Forelimb muscle (tissue), 1 donor: Measurements from ENCODE around the gene TCERG1. TPM values are rescaled to one million over a fixed set of nuclear protein-coding genes. Genes with fewer than 3 reads are reported as not detected.
"Not testable (repeated sequence)": the region's sequence is repeated elsewhere in the genome, so short reads cannot be mapped to it uniquely, and the experiment has no call there.

ENCODE experiments used
- DNase-seq: peaks from one replicate; pipeline ENCODE4 v3.0.0-alpha.2; 2013; ENCODE audit warnings: low read depth
- polyA plus RNA-seq: library from polyadenylated mRNA; unstranded; fragments of 120-200 nt; gene quantifications from one replicate; pipeline ENCODE4 v1.2.1, GENCODE V29; 2013; ENCODE audit not compliant: insufficient read length

The TCERG1 gene
- polyA plus RNA-seq, 1 donor = 65.9 TPM

DNA sequence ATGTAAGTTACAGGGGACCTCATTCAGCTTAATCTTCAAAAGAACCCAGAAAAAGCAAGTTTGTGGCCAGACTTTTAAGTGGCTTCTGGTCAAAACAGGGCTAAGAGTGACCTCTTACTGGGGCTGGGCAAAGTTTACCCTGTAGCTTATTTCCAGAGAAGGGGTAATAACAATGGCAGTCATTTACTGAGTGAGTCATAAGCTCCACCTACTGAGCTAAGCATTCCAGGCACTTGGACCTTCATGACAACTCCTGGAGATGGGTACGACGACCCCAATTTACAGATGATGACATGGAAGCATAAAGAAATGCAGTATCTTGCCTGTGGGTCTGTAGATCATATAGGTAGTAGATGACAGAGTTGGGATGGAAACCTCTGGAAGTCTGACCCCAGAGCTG, 73.6 kb downstream of the TCERG1 start:
- DNase-seq = no peak

DNA sequence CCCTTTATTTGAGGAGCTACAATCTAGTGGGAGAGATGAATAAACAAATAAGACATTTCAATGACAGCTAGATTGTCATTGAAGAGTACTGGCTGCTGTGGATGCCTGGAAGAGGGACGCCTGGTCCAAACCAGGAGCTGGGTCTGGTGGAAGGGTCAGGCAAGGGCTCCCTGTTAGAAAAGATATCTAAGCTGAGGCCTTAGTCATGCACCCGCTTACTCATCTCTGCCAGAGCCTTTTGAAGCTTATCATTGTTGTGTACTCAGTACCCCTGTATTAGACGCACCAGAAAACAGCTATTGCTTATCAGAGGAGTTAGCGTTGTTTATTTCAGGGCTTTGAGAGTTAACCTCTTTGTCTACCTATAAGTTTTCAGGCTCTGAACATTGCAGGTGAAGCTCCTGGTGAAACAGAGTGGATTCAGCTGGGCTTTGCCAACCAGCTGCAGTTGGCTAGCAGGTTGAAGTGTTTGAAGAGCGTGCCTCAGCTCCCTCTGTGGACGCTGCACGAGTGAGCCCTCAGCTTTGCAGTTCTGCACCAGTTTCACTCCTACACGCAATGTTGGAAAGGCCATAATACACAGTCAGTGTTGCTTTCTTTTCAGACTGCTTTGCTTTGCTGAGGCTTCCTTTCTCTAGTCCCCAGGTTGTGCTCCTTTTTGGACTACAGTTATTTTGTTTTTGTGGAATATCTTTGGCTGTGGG, 74.4 kb downstream of the TCERG1 start:
- no peak for DNase-seq

DNA sequence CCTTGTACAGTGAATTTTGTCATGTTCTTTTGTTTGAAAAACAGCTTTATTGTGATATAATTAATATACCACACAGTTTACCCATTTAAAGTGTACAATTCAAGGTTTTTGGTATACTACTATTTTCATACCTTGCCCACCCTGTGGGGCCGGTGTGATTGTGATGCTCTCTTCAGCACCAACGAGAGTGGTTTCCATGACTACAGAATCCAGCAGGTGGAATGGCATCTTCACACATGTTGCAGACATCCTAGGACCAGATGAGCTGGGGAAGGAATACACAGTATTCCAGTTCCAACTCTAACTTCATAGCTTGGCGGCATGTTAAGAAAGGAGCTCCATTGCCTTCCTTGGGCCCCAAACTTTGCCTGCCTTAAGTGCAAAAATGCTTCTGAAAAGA, 76.6 kb downstream of the TCERG1 start:
- DNase-seq = no peak

DNA sequence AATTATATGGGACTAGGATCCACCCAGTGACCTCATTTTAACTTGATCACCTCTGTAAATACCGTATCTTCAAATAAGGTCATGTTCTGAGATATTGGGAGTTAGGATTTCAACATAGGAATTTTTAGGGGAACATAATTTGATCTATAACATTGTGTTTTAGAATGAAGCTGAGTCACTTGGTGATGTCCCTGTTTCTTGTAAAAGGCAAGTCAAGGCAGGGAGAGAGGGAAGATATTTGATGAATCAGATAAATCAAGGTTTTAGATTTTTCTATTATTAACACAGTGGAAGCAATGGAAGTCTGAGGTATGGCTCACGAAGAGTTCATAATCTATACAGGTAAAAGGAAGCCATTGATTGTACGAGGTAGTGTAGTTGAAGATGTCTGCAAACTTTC, 80.7 kb downstream of the TCERG1 start:
- no peak for DNase-seq

DNA sequence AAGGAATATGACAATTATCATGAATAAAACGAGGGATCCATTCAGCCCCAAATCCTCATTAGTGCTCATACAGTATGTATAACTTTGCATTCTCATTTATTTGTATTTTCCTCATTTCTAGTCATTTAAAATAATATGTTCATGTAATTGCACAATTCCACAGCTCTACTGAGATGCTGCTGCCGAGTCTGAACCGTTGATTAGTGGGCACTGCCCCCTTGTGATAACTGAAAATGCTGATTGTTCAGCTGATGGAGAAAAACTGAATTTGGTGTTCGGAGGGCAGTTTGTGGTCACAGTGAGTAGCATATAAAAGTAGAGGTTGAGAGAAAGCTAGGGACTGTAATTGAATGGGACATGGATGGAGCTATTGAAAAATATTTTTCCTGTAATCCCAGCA, 81.1 kb downstream of the TCERG1 start:
- no peak for DNase-seq

DNA sequence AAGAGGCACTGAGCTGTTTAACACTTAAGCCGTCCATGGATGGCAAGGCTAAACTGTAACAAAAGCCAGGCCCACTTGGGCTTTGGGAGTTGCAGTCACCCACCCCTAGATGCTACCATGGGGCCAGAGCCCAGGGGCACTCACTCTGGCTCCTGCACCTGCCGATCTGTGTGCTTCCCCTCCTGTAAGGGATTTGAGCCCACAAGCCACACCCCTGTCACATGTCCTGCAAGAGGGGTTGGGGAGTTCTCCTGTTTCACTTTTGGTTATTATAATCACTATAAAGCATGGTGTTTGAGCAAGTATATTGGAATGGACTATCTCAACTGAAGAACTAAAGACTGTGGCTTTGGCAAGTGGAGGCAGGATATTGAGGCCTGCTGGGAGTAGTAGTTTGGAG, 82.9 kb downstream of the TCERG1 start:
- DNase-seq = no peak

DNA sequence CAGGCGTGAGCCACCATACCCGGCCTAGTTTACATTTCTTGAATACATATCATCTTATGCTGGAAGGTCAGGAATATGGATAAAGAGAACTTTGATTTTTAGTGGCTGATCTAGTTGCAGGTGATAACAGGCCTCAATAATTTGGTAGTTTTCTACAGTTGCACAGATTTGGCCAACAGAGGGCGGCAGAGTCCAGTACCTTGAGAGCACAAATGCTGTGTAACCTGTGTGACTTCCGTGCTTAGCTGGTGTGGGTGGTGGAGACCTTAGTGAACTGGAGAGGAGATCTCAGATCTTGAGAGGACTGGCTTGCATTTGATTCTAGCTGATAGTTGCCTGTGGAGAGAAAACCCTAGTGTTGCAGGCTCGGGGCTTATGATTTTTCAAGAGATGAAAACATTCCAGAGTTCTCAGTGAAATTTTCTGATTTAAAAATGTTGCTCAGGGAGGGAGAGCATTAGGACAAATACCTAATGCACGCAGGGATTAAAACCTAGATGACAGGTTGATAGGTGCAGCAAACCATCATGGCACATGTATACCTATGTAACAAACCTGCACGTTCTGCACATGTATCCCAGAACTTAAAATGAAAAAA, 86.2 kb downstream of the TCERG1 start:
- DNase-seq = peak; percentile 22

DNA sequence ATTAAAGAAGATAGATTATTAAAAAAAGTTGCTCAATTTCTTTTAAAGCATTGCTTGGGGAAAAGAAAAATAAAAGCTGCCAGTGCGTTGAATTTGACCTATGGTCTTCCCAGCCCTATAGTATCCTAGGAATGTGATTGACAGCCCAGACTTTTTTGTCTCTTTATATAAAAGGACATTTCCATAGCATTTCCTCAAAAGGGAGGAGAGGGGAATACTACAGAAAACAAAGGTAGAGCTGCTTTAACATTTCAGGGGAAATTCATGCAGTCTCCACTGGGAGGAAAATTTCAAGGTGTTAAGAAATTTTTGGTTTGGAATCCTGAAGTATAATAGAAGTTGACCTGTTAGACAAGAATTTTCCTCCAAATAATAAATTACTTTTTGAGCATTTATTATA, 86.7 kb downstream of the TCERG1 start:
- DNase-seq = no peak

DNA sequence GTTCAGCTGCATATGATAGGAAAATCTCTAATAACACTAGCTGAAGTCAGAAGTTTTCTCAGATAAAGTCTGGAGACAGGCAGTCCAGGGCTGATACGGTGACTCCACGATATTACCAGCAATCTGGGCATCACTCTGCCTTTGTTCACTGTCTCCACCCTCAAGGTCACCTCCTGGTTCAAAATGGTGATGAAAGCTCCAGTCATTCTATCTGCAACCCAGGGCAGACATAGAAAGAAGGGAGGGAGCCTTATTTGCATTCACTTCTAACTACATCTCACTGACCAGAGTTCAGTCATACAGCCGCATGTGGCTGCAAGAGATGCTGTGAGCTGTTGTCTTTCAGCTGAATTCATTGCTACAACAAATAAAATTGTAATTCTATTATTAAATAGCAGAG, 91.3 kb downstream of the TCERG1 start:
- no peak for DNase-seq

DNA sequence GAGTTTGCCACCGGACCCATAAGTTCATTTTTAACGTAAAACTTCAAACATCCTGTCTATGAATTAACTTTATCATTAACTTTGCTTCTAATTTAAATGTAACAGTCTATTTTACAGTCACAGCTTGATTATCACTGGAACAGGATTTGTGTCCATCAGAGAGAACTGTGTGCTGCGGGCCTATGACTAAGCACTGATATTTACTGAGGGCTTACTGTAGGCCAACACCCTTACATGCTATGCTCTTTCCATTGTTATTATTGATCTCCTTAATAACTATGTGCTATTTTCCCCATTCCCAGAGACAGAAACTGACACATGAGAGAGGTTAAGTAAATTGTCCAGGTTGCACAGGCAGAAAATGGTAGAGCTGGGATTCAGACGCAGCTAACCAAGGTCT, 92.8 kb downstream of the TCERG1 start:
- DNase-seq = no peak

DNA sequence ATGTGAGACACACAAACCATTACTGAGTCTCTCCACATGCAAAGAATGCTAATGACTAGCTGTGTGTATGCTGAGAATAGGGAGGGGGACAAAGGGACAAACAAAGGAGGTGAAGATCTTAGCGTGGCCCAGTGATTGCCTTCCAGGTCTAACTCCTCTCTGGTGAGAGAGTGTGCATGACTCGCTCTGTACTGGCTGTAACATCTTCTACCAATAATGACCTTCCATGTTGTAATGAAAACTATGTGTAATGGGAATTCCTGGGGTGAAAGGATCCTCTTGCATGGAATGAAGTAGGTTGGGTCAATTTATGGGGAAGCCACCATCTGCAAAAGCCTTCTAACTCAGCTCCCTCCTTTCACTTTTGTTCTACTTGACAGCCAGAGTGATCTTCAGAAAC, 93.3 kb downstream of the TCERG1 start:
- DNase-seq = no peak

DNA sequence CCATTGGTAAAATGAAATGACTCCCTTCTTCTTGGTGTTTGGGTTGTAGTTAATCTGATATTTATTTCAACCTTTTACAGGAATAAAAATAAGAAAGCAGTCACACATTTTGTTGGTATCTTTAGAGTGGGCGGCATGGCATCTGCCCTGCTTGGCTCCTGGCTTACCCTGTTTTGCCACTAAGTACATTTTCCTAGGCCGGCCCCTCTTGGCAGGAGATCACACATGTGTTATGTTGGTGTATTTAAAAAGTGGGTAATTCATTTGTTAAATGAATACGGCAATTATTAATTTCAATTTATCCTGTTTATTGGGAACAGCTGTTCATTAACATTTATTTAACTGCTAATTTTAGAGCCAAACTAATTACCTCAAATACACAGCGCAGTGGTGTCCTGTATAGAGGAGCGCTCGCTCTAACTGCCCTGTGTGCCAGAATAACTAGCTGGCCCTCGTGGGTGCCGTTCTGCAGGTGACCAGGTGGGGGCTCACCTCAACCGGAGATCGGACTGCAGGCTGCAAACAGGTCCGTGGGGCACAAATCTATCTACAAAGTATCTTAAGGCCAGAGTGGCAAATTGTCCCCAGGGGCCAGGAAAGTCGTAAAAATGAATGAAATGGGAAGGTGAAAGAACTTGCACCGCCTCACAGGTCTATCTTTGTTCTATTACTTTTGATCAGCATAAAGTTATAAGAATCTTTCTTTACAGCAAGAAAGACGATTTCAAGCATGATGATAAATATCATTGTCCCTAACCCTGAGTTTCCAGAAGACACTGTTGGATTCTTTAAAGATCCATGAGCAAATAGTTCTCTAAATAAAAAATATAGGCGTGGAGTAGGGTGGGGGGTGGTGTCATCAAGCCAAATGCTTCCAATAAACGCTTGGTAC, 95.1 kb downstream of the TCERG1 start:
- DNase-seq = no peak

DNA sequence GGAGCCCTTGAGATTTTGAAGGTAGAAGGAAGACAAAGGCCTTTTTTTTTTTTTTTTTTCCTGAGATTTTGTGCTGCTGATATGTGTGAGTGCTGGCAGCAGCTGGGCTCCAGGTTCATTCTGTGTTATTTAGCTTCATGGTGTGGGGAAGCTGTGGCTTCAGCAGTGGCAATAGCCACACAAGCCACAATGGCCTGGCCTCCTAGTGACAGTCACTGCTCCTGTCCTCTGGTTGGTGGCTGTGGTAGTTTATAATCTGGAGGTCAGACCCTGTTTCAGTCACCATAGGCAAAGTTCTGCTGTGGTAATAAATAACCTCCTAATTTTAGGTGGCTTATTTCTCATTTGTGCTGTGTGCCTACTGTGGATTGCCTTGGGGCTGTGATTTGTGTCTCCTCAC, 97.1 kb downstream of the TCERG1 start:
- no peak for DNase-seq

DNA sequence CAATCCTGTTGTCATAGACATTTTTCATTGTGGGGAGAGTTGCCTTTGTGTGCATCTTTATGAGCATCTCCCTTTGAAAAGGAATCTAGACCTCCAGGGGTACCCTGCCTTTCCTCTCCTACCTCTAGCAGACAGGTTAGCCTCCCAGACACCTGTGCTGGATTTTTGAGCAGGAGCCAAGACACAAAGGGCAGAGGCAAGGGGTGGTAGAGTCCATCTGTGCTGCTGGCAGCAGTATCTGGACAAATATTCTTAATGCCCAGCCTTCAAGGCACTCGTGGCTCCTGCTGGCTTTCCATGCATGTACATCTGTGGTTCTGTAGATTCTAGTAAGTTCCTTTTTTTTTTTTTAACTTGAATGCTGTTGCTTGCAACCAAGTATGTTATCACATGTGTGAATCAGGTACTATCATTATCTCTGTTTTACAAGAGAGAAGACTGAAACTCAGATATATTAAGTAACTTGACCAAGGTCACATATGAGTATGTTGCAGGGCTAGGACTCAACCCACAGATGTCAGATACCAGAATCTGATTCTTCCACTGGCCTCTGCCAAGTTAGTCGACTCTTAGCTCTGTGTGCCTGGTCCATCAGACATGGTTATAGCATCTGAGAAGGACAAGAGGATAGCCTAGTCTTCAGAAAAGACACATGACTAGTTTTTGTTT, 101.8 kb downstream of the TCERG1 start:
- no peak for DNase-seq

DNA sequence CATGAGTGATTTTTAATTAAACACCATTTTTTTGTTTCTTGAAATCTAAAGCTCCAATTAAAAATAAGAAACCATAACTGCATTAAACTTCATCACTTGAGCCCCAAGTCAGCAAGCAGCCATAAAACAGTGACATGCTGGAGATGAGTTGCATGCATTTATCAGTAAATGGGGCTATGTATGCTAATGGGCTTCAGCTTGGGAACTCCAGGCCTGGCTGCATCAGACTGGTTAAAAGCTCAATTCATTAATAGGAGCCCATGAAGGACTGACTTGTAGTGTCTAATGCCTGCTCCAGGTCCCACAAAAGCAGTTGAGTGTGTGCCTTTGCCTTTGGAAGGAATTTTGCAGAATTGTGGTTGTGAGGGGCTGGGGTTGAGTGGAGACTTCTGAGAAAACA, 102.5 kb downstream of the TCERG1 start:
- no peak for DNase-seq

DNA sequence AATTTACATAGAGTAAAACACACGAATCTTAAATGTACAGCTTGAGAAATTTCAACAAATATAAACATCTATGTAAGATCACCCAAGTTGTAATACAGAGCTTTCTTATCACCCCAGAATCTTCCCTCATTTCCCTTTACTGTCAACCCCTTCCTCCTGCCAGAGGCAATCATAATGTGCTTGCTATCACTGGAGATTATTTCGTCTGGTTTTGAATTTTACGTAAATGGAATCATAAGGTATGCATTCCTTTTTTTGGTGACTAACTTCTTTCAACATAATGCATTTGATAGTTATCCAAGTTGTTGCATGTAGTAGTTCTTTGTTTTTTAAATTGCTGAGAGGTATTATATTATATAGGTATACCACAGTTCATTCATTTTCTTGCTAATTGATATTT, 106.3 kb downstream of the TCERG1 start:
- no peak for DNase-seq

DNA sequence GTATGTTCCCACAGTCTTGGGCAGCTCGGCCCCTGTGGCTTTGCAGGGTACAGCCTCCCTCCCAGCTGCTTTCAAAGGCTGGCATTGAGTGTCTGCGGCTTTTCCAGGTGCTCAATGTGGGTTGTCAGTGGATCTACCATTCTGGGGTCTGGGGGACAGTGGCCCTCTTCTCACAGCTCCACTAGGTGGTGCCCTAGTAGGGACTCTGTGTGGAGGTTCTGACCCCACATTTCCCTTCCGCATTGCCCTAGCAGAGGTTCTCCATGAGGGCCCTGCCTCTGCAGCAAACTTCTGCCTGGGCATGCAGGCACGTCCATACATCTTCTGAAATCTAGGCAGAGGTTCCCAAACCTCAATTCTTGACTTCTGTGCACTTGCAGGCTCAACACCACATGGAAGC, 109.8 kb downstream of the TCERG1 start:
- not testable (repeated sequence) for DNase-seq

DNA sequence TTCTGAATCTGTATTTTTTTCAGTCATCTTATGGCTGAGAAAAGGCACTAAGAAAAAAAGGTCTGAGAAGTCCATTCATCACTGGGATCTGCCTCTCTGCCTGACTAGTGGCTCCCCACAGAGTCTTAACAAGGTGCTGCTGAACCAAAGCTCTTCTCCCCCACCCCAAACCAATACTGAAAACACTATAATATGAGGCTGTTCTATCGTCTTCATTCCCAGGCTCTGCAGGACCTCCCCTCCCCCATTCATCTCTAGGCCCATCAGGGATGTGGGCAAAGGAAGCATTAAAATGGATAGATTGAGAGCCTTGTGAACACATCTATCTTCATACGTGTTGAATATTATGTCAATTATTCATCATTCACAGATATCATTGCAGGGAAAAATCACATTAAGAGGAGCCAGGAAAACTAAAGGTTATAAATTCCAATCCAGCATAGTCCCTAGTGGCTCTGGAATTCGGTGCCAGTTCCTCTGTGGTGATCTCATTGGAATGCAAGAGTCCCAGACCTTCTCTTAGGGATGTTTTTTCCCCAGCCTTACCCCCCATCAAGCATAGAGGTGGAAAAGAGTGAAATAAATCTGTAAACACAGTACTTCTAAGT, 113.2 kb downstream of the TCERG1 start:
- DNase-seq = no peak
